Sigmoid colon (tissue), 4 donors: ENCODE data around the gene STAMBPL1.

ENCODE experiments used
- EP300 ChIP-seq, 4 donors: sonication (generic); formaldehyde crosslinking; IDR thresholded peaks; one replicate each; pipeline ENCODE4 v1.6.1; 2017; ENCODE audit warnings: antibody characterized with exemption in 4 of 4
- POLR2A ChIP-seq, 2 donors: fragments of 450-650 bp; IDR thresholded peaks; one replicate each; pipeline ENCODE4 v1.6.1; 2016; ENCODE audit warnings: antibody characterized with exemption in 2 of 2, mild to moderate bottlenecking in 2 of 2, moderate library complexity in 2 of 2
- POLR2AphosphoS5 ChIP-seq, 4 donors: sonication (generic); formaldehyde crosslinking; IDR thresholded peaks; one replicate each; pipeline ENCODE4 v1.6.1; 2017; ENCODE audit warnings: antibody characterized with exemption in 4 of 4

DNA sequence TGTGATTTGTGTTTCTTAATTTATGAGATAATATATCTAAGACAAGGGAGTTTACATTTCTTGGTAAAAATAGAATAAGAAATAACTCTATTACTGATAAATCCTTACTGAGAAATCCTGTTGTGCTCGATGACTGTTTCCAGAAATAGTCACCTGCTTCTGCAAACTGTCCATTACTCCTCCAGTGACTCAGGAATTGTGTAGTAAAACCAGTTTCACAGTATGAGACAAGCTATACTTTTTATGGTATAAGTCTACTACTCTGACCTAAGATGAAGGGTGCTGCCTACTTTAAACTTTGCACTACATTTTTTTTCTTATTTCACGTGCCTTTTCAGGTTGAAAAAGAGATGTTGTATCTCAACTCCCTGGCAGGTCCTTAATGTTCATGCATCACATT is 21.6 kb upstream of the STAMBPL1 start:
- TF ChIP-seq POLR2AphosphoS5 (IDR thresholded peaks at IDR 0.05) (no peak), EP300 (IDR thresholded peaks at IDR 0.05) (no peak), POLR2A (IDR thresholded peaks at IDR 0.05) (no peak)
